GM19463 (cell line): Measurements from ENCODE around the gene BPGM.
"Not testable (repeated sequence)": the region's sequence is repeated elsewhere in the genome, so short reads cannot be mapped to it uniquely, and the experiment has no call there.

Experiments
- ATAC-seq: cut with Tn5 transposase; IDR thresholded peaks from one replicate; pipeline ENCODE4 v1.9.1; 2021; ENCODE audit warnings: mild to moderate bottlenecking, moderate library complexity; ENCODE audit not compliant: unreplicated experiment

The BPGM gene

DNA sequence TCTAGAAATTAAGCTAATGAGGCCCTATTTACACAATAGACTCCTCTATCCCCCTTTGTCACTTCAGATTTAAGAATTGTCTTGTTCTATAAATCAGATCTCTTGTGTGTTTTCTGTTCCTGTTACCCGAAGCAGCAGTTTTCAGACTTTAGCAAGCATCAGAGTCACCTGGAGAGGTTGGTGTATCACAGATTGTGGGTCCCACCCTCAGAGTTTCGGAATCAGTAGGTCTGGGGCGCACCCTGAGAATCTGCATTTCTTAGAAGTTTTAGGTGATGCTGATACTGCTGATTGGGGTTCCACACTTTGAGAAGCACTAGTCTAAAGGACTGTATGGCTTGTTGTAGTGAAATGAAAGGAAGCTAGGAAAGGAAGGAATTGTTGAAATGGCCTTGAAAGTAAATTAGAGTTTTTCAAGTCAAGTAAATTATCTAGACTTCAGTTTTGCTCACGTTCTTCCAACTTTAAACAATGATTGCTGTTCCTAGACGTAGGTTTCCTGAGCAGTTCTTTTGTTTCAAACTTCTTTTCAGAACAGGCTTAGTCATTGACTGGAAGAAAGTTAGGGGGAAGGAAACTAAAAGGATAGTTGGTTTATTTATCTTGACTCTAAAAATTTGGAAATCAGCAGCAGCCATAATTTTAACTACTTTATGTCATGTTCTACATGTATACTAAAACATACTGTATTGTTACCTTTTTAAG, 15.7 kb downstream of the BPGM start:
- ATAC-seq, result no peak

DNA sequence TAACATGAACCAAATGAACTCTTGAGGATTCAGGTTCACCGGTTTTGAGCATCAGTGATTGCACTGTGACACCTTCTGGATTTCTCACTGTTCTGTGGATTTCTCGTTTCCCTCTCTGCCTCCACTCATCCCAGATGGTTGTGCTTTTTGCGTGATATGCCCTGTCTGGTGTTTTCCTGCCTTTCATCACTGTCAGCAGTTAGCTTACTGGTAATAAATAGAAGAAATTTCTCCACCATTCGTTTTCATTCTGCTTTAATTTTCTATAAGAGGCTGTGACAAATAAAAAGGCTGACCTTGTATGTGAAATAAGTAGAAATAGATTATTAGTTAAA, 16.2 kb downstream of the BPGM start:
- ATAC-seq, result no peak

DNA sequence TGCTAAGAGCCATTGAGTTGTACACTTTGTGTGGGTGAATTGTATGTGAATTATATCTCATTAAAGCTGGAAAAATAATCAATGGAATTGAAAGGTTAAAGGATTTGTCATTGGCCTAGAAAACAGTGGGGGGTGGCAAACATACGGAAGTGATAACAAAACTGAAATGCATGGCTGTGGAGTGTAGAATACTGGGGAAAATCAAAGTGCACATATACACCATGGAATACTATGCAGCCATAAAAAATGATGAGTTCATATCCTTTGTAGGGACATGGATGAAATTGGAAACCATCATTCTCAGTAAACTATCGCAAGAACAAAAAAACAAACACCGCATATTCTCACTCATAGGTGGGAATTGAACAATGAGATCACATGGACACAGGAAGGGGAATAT, 18.4 kb downstream of the BPGM start:
- not testable (repeated sequence) for ATAC-seq

DNA sequence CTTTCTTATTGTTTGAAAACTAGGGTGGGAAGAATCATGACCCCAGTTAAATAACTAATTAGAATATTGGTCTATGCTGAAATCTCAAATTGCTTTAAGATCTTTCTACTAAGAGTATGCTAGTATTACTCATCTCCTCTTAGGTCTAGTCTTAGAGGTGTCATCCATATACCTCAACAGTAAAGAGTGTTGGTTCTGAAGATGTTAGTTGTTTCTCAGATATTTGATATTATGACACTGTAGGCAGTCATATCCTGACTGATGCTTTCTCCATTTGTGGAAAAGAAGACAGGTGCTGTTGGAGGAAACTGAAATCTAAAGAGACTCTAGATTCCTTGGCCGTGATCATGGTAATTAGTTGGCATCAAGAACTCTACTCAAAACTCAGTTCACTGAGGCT, 21.2 kb downstream of the BPGM start:
- ATAC-seq, result no peak

DNA sequence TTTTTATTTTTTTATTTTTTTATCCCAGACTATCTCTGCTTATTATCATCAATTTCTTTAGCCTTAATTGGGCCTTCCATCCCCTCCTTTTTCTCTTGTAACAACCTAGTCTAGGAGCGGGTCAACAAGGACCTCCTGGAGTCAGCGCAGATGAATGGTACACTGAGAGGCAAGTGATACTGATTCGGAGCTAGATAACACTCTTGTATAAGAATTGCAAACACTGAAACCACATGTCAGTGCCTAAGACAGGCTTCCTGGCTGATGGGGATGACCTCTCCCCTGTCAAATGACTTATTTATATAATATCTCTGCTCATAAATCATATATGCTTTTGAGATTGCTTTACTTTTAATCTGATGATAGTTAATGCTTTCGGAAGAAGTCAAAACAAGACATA, 22.7 kb downstream of the BPGM start:
- no peak for ATAC-seq

DNA sequence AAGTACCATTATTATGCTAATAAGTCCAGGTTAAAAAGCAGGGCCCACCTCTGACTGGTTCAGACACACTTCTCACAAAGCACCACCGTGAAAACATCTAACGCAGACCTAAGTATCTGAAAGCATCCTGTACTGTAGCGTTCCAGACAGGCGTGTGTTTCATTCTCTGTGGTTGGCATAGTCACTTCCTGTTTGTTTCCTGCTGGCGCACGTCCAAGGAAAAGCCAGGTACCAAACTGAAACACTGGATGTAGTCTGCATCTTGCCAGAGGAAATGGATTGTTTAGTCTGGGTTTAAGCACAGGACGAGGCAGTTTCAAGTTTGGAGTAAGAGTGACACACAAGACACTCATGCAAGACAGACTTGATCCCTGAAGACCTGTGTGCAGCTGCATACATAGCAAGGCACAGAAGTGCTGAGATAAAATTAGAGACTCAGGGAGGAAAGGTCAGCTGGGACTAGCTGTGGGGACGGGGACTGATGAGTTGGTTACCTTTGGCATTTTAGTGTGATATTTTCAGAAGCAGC, 23.3 kb downstream of the BPGM start:
- peak; percentile 74 for ATAC-seq

DNA sequence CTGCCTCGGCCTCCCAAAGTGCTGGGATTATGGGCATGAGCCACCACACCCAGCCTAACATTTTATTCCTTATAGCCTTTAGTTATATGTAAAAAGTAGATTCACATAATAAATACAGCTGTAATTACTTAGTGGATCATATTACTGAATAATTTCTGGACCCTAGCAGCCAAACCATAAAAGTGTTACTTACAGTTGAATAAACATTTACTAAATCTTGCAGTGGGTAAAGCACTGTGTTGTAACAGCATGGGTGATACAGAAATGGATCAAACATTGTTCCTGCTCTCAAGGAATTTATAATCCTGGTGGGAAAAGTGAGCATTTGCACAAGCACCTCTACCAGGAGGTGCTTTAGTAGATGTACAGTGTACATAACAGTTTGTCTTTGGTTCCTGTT, 25.0 kb downstream of the BPGM start:
- no peak for ATAC-seq

DNA sequence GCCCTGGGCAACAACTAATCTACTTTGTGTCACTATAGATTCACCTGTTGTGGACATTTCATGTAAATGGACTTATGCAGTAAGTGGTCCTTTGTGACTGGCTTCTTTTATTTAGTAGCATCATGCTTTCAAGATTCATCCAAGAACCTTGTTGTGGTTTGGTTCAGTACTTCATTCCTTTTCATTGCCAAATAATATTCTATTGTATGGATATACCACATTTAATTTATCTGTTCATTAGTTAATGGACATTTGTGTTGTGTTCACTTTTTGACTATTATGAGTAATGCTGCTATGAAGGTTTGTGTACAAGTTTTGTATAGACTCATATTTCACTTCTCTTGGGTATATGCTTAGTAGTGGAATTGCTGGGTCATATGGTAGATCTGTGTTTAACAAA, 27.8 kb downstream of the BPGM start:
- no peak for ATAC-seq

DNA sequence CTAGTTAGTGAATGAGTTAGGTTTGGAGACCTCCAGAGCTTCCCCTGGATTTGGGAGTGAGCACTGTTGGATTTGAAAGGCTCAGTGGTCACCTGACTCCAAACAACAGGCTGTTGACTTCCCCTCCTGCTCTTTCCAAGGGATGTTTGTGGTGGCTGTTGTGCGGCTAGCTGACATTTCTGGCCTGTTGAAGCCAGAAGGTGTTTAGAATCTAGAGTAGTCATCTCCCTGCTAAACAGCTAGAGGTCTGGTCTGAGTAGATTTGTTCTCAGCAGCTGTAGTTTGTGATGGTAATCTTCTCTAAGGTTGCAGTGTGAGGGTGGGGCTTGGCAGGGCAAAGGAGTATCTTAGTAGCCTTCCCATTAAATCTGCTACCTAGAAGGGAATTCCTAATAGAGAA, 30.1 kb downstream of the BPGM start:
- no peak for ATAC-seq

DNA sequence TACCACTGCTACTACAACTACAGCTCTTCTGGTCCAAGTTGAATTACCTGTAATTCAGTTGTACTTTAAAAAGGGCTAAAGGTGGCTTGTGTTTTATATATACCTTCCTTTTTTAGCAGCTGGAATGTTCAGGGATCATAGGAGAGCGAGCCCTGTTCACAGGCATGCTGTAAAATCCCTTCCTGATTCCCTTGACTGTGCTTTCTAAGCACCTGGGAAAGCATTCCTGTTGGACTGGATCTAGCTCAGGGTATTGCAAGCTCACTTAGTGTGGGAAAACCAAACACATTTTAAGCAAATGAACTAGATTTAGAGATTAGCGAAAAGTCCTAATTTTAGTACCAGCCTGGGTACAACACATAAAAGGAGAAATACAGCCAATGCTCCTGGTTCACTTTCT, 31.5 kb downstream of the BPGM start:
- no peak for ATAC-seq

DNA sequence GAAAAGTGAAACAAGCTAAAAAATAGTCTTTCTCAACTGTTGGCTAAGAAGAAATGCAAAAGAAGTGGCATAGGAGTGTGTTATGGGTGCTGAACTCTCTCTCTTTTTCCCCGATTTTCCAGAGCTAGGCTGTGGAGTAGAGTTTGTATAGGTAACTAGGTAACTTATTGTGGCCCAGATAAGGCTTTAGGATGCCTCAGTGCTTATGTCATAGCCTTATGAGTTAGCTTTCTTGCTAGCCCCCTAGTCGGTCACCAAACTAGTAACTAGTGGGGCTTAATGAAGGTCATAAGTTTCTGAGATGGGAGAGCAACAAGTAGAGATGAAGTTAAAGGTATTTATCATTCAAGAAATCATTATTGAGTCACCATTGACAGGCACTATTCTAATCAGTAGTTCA, 32.4 kb downstream of the BPGM start:
- ATAC-seq, result no peak

DNA sequence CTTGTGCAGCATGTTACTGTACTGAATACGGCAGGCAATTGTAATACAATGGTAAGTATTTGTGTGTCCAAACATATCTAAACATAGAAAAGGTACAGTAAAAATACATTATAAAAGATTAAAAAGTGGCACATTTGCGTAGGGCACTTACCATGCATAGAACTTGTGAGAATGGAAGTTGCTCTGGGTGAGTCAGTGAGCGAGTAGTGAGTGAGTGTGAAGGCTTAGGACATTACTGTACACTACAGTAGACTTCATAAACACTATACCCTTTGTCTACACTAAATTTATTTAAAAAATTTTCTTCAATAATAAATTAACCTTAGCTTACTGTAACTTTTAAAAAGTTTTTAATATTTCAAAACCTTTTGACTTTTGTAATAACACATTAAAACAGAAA, 37.5 kb downstream of the BPGM start:
- ATAC-seq, result no peak

DNA sequence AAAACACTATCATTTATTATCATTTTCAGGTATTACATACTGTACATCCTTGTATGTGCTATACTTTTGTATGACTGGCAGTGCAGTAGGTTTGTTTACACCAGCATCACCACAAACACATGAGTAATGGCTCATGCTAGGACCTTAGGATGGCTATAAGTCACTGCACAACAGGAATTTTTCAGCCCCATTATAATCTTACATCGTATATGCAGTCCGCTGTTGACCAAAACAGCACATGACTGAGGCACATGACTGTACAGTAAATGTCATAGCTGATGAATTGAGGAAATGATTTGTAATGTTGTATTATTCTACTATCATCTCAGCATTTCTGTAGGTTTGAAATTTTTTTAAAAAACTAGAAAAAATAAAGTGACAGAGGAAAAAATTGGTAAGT, 38.6 kb downstream of the BPGM start:
- ATAC-seq, result no peak

DNA sequence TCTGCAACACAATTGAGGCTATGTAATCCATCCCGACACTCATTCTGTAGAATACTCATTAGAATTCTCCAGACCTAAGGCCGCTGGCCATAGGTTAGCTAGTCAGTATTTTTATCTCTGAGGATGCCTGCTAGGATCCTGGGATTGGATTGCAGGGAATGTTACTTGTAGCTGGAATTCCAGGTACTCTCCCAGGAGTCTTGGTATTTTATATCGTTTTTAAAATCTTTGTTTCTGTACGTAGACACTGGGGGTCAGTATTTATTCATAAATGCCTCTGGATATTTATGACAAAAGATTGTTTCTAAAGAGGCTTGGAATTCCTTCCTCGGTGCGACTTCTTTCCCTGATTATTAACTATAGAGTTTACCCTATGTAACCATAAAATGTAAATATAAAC, 40.1 kb downstream of the BPGM start:
- no peak for ATAC-seq

DNA sequence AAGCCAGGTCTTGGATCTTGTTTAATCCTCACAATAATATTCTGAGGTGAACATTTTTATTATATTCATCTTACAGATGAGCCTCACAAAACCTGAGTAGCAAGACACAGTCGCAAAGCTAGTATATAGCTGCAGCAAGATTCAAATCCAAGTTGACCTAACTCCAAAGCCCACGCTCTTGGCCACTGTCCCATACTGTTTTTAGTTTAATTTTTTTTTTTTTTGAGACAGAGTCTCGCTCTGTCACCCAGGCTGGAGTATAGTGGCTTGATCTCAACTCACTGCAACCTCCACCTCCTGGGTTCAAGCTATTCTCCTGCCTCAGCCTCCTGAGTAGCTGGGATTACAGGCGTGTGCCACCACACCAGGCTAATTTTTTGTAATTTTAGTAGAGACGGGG, 42.9 kb downstream of the BPGM start:
- ATAC-seq, result not testable (repeated sequence)

DNA sequence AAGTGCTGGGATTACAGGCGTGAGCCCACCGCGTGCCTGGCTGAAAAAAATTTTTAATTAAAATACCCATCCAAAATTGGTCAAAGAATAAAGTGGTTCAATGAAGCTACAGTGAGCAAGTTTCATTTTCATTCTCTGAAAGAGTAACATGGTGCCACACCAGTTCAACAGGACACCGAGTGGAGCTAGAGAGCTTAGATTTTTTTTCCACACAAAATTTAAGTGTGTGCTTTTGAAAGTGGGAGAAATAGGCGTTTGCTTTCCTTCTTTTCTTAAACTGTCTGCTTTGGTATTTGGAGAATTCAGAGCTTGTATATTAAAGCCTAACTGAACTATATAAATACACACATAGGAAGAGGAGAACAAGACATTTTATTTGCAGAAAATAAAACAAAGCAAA, 43.4 kb downstream of the BPGM start:
- no peak for ATAC-seq

DNA sequence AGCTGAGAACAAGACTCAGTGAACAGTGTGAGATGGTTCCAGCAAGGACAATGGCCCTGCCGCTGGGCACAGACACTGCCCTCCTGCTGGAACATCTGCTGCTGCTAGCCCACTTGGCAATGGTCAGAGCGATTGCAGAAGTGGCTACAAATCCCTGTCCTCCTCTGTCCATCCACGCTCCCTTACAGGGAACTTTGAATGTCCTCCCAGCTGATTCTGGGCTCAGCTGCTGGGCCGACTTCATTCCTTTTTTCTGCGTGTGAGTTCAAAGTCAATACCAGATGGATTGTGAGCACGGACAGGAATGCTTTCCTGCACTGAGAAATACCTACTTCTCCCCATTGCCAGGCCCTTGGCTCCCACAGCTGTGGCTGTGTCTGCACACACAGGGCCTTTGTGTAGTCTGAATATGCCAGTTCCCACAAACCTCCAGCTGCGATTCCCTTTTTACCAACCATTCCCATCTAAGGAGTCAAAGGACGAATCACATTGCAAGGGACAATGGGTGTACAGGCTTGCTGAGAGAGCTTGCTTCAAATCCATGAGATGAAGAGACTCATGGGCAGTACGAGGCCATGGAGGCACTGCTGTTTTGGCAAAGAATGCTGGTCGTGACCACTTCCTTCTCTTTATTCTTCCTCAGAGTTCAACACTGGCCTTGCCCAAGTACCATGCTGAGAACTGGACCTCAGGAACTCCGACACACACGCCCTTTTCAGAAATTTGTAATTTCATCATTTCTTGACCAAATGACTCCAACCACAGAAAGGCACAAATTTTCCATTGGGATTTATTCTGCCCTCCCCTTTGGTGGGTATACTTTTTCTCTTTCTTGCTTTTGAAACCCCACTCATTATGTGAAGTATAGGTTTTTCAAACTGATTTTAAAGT, 44.2 kb downstream of the BPGM start:
- ATAC-seq, result no peak

DNA sequence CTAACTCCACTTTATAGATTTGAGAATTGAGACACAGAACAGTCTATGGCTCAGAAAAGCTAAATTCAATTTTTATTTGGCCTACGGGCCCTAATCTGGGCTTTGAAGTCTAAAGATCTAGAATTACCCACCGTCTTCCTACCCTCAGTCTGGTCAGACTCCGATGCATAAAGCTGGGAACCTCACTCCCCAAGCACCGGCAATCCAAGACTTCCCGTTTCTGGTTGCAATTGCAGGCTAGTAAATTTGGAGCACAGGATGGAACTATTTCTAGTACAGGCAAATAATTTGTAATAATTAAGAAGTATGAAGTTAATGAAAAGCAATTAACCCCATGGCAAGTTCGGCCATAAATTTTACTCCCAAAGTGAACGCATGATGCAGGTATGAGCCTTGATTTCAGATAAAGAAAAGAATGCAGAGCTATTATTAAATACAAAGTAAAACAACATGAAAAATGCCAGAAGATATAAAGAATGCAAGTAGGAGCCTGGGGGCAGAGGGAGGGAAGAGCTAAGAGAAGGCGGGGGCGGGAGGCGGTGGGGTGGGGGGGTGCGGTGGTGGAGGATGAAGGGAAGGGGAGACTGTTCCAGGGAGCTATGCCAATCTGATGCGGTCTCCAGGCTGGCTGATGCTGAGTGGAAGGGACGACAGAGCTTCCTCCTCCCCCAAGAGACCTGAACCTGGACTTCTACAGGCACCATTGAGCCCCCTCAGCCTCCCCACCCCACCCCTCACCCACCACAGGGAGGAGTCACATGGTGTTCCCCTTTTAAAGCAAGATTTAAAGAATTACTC, 45.1 kb downstream of the BPGM start:
- no peak for ATAC-seq

DNA sequence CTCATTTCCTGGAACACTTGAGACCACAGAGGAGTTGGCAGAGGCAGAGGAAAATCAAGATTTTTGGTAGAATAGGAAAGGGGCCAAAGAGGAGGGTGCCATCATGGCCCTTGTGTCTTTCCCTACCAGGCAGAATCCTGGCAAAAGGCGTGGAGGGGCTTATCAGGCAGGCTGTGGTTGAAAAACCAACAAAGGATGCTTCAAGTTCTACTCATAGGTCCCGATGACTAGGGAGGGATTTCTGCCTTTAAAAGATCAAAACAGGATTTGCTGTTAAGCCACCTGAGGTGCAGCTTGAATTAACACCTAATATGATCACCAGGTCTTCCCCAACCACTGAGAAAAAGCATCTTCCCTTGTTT, 45.7 kb downstream of the BPGM start:
- ATAC-seq, result no peak

DNA sequence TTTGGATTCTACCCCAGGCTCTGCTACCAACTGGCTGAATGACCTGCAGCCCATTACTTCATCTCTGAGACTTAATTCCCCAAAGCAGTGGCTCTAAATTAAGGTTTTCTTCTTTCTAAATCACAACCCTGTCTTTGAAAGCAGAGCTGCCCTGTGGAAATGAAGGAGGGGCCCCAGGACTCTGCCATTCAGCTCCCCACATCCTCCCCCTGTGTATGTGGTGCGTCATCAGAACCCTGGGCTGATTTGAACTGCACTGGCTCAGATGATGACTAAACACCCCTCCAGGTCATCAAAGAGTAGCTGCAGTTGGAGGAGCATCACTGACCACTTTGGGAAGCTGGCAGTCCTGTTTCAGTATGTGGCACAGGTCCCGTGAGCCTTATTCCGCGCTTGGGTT, 46.6 kb downstream of the BPGM start:
- no peak for ATAC-seq

DNA sequence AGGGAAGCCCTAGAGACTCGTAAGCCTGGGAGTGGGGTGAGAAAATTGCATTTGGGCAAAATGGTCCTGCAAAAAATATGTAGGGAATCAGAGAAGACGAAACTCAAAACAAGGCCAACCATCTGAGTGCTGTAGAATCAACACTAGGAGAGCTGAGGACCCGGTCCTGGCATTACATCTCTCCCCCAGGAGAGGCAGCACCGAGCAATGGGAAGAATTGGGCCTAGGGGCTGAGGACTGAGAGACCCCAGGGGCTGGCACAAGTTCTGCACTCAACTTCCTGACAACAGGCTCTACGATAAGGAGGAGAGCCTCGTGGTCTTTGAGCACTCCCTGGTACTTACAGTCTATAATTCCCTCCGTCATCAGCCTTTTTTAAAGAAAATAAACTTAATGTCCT, 47.6 kb downstream of the BPGM start:
- no peak for ATAC-seq

DNA sequence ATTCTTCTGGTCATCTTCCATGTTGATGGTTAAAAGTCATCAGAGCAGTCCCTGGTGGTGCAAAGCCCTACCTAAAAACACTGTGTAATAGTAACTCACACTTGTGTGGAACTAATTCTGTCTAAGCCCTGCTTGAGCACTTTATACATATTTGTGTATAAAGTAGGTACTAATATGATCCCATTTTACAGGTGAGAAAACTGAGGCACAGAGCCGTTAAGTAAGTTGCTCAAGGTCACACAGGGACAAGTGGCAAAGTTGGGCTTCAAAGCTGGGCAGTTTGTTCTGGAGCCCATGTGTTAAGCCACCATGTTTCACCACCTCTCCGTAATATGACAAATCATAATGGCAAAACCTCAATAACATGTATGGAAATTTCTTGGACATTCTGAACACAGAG, 48.1 kb downstream of the BPGM start:
- no peak for ATAC-seq
